HCT116 (cell line): ENCODE results near the gene UMOD. TPM values are rescaled to one million over a fixed set of nuclear protein-coding genes. Genes with fewer than 3 reads are reported as not detected.

Experiments
- ATAC-seq: fragments of 200-7000 bp; cut with Tn5 transposase; 2 replicates; pipeline ENCODE4 v1.9.1; 2020; ENCODE audit warnings: mild to moderate bottlenecking, moderate library complexity
- BruUV-seq: library from RNA; stranded (reverse); fragments of 400-500 nt; replicated peaks from 2 replicates; lab custom pipeline; 2021; lab: Mats Ljungman, UMichigan
- CTCF ChIA-PET: fragments of 300-600 bp; sonication (Branson Sonifier 250); formaldehyde crosslinking; loops from one replicate; lab custom pipeline; 2021; ENCODE audit warnings: antibody characterized with exemption; lab: Charles Lee
- POLR2A ChIA-PET: fragments of 300-600, 350-600 bp; sonication (Branson Sonifier 250); formaldehyde crosslinking; loops from one replicate; lab custom pipeline; 2021; ENCODE audit warnings: antibody characterized with exemption; lab: Charles Lee
- RAD21 ChIA-PET, 2 experiments: fragments of 300-600 bp; sonication (Branson Sonifier 250); formaldehyde crosslinking; loops; one replicate each; lab custom pipeline; 2023; ENCODE audit warnings: low total read pairs in 2 of 2; ENCODE audit not compliant: uncharacterized antibody in 2 of 2, unreplicated experiment in 2 of 2, low non-redundant PET in 1 of 2; lab: Charles Lee
- DNase-seq: peaks from one replicate; pipeline ENCODE4 v3.0.0-alpha.2; 2010; ENCODE audit warnings: low read depth, low spot score
- H2AFZ ChIP-seq: fragments of 200-600 bp; shearing (Covaris generic), sonication (generic); 2 replicates; pipeline ENCODE4 v1.6.1; 2017; ENCODE audit warnings: low read depth, mixed run types, mixed read lengths, antibody characterized with exemption, low read length; ENCODE audit not compliant: poor library complexity, severe bottlenecking
- H3K27ac ChIP-seq: 2 replicates; pipeline ENCODE4 v1.5.1; 2012; ENCODE audit warnings: low read depth, low read length
- H3K27me3 ChIP-seq: fragments of 200-600 bp; sonication (generic); 2 replicates; pipeline ENCODE4 v1.6.1; 2016; ENCODE audit warnings: mixed run types, low read length, mixed read lengths; ENCODE audit not compliant: insufficient read depth
- H3K36me3 ChIP-seq, 2 experiments: fragments of 200-500 bp in 1 of 2; fragments of 200-600 bp in 1 of 2; sonication (Bioruptor generic) in 1 of 2; sonication (generic) in 1 of 2; 2 replicates each; pipeline versions ENCODE4 v1.5.1 to v1.6.1; 2014 to 2016; ENCODE audit warnings: low read length in 2 of 2, inconsistent platforms in 1 of 2, mixed read lengths in 1 of 2, mixed run types in 1 of 2; ENCODE audit not compliant: insufficient read depth in 2 of 2, control insufficient read depth in 1 of 2
- H3K4me1 ChIP-seq, 2 experiments: fragments of 200-600 bp in 1 of 2; sonication (generic) in 1 of 2; 2 replicates each; pipeline versions ENCODE4 v1.5.1 to v1.6.1; 2012 to 2017; ENCODE audit warnings: low read length in 2 of 2, inconsistent platforms in 1 of 2, mild to moderate bottlenecking in 1 of 2, mixed read lengths in 1 of 2, mixed run types in 1 of 2, moderate library complexity in 1 of 2; ENCODE audit not compliant: insufficient read depth in 2 of 2, control insufficient read depth in 1 of 2
- H3K4me2 ChIP-seq: fragments of 200-600 bp; sonication (generic); 2 replicates; pipeline ENCODE4 v1.6.1; 2017; ENCODE audit warnings: mixed run types, low read length, mixed read lengths
- H3K4me3 ChIP-seq, 2 experiments: fragments of 200-600 bp in 1 of 2; sonication (generic) in 1 of 2; replicated peaks in 1 of 2; 2 replicates each; pipeline ENCODE4 v1.5.1; 2011 to 2016; ENCODE audit warnings: low read length in 2 of 2, control low read depth in 1 of 2, low read depth in 1 of 2, mild to moderate bottlenecking in 1 of 2, mixed read lengths in 1 of 2, mixed run types in 1 of 2
- H3K79me2 ChIP-seq: fragments of 200-600 bp; sonication (generic); 2 replicates; pipeline ENCODE4 v1.6.1; 2017; ENCODE audit warnings: mild to moderate bottlenecking, mixed run types, low read length, moderate library complexity, mixed read lengths; ENCODE audit not compliant: insufficient read depth
- H3K9ac ChIP-seq: fragments of 200-600 bp; sonication (generic); 2 replicates; pipeline ENCODE4 v1.6.1; 2016; ENCODE audit warnings: low read length, mixed read lengths
- H3K9me2 ChIP-seq: fragments of 200-600 bp; sonication (generic), shearing (Covaris generic); 2 replicates; pipeline ENCODE4 v1.6.1; 2017; ENCODE audit warnings: mixed run types, mild to moderate bottlenecking, moderate library complexity; ENCODE audit not compliant: insufficient read depth
- H3K9me3 ChIP-seq, 2 experiments: fragments of 200-500 bp in 1 of 2; fragments of 200-600 bp in 1 of 2; sonication (Bioruptor generic) in 1 of 2; sonication (generic) in 1 of 2; 2 replicates each; pipeline ENCODE4 v1.6.1; 2014 to 2017; ENCODE audit warnings: low read length in 2 of 2, mixed read lengths in 2 of 2, inconsistent platforms in 1 of 2, low read depth in 1 of 2, mild to moderate bottlenecking in 1 of 2, mixed run types in 1 of 2, moderate library complexity in 1 of 2; ENCODE audit not compliant: control insufficient read depth in 1 of 2, insufficient read depth in 1 of 2
- H4K20me1 ChIP-seq: fragments of 200-600 bp; sonication (generic), shearing (Covaris generic); 2 replicates; pipeline ENCODE4 v1.6.1; 2017; ENCODE audit warnings: mixed run types, mild to moderate bottlenecking, moderate library complexity; ENCODE audit not compliant: insufficient read depth
- ATF3 ChIP-seq: IDR thresholded peaks from 2 replicates; pipeline ENCODE4 v1.6.1; 2012
- CBX3 ChIP-seq: IDR thresholded peaks from 2 replicates; pipeline ENCODE4 v1.6.1; 2012; ENCODE audit warnings: low read depth
- CEBPB ChIP-seq: IDR thresholded peaks from 2 replicates; pipeline ENCODE4 v1.6.1; 2012; ENCODE audit warnings: low read depth
- CTCF ChIP-seq, 3 experiments: fragments of 200-600 bp in 1 of 3; sonication (generic) in 1 of 3; IDR thresholded peaks in 2 of 3; conservative IDR thresholded peaks in 1 of 3; 2 replicates each; pipeline ENCODE4 v1.5.1; 2012 to 2017; ENCODE audit warnings: low read depth in 2 of 3, low read length in 2 of 3, antibody characterized with exemption in 1 of 3, borderline replicate concordance in 1 of 3, control low read depth in 1 of 3, mild to moderate bottlenecking in 1 of 3, mixed read lengths in 1 of 3, mixed run types in 1 of 3, moderate library complexity in 1 of 3; ENCODE audit not compliant: insufficient read depth in 1 of 3
- ELF1 ChIP-seq: IDR thresholded peaks from 2 replicates; pipeline ENCODE4 v1.6.1; 2012; ENCODE audit warnings: low read depth, borderline replicate concordance
- EZH2 ChIP-seq: fragments of 200-600 bp; sonication (generic); IDR thresholded peaks from 2 replicates; pipeline ENCODE4 v1.6.1; 2017; ENCODE audit warnings: antibody characterized with exemption, mixed run types
- EZH2phosphoT487 ChIP-seq: fragments of 200-600 bp; IDR thresholded peaks from 2 replicates; pipeline ENCODE4 v1.6.1; 2018; ENCODE audit warnings: antibody characterized with exemption, borderline replicate concordance
- FOSL1 ChIP-seq: IDR thresholded peaks from 2 replicates; pipeline ENCODE4 v1.6.1; 2012; ENCODE audit warnings: low read depth
- JUND ChIP-seq: IDR thresholded peaks from 2 replicates; pipeline ENCODE4 v1.6.1; 2012
- POLR2A ChIP-seq: IDR thresholded peaks from 2 replicates; pipeline ENCODE4 v1.7.0; 2011; ENCODE audit warnings: borderline replicate concordance; ENCODE audit not compliant: insufficient read depth, insufficient read length; ENCODE audit errors: extremely low read depth
- POLR2AphosphoS5 ChIP-seq: IDR thresholded peaks from 2 replicates; pipeline ENCODE4 v1.6.1; 2011; ENCODE audit warnings: mild to moderate bottlenecking, low read depth, low read length, moderate library complexity
- RAD21 ChIP-seq: IDR thresholded peaks from 2 replicates; pipeline ENCODE4 v1.6.1; 2012; ENCODE audit warnings: low read depth, mild to moderate bottlenecking
- SIN3A ChIP-seq: IDR thresholded peaks from 2 replicates; pipeline ENCODE4 v1.6.1; 2012; ENCODE audit warnings: low read depth
- SP1 ChIP-seq: IDR thresholded peaks from 2 replicates; pipeline ENCODE4 v1.6.1; 2012; ENCODE audit warnings: low read depth
- TCF7L2 ChIP-seq: IDR thresholded peaks from 2 replicates; pipeline ENCODE4 v1.7.0; 2011; ENCODE audit warnings: borderline replicate concordance, inconsistent platforms; ENCODE audit not compliant: insufficient read depth, insufficient read length; ENCODE audit errors: extremely low read depth
- YY1 ChIP-seq: IDR thresholded peaks from 2 replicates; pipeline ENCODE4 v1.6.1; 2011; ENCODE audit warnings: low read length, low read depth, moderate library complexity, mild to moderate bottlenecking; ENCODE audit not compliant: insufficient replicate concordance; ENCODE audit errors: extremely low read depth
- ZBTB33 ChIP-seq: IDR thresholded peaks from 2 replicates; pipeline ENCODE4 v1.6.1; 2011; ENCODE audit warnings: mild to moderate bottlenecking, low read length, moderate library complexity; ENCODE audit not compliant: insufficient replicate concordance; ENCODE audit errors: extremely low read depth
- ZFX ChIP-seq: fragments of 450-650 bp; IDR thresholded peaks from 2 replicates; pipeline ENCODE4 v1.6.1; 2017
- ZNF274 ChIP-seq: fragments of 200-500 bp; sonication (Bioruptor generic); IDR thresholded peaks from 2 replicates; pipeline ENCODE4 v1.6.1; 2014; ENCODE audit warnings: mild to moderate bottlenecking, low read depth, low read length, inconsistent platforms
- intact Hi-C: fragments of 100-400 bp; cut with micrococcal nuclease; formaldehyde crosslinking; loops from 2 replicates; pipeline ENCODE4 v1.10.0; 2022
- total RNA-seq: library from RNA; stranded (reverse); gene quantifications from one replicate; pipeline ENCODE4 v1.2.1, GENCODE V29; 2021; ENCODE audit not compliant: unreplicated experiment
- TF ChIP-seq, protein P1 (sequence below): IDR thresholded peaks from 2 replicates; pipeline ENCODE4 v1.6.1; 2012; ENCODE audit warnings: low read depth

Gene UMOD
- total RNA-seq, 1 experiment from 2014 or later = not detected

GRCh38 chr16:20314575-20314974 lies 37.9 kb downstream of the UMOD start:
- BruUV-seq = no TSS peak
- no peak for TF ChIP-seq ZBTB33
- no peak for TF ChIP-seq CBX3
- no peak for TF ChIP-seq EZH2phosphoT487
- no peak for TF ChIP-seq FOSL1
- no peak for TF ChIP-seq POLR2A
- TF ChIP-seq, protein P1, sequence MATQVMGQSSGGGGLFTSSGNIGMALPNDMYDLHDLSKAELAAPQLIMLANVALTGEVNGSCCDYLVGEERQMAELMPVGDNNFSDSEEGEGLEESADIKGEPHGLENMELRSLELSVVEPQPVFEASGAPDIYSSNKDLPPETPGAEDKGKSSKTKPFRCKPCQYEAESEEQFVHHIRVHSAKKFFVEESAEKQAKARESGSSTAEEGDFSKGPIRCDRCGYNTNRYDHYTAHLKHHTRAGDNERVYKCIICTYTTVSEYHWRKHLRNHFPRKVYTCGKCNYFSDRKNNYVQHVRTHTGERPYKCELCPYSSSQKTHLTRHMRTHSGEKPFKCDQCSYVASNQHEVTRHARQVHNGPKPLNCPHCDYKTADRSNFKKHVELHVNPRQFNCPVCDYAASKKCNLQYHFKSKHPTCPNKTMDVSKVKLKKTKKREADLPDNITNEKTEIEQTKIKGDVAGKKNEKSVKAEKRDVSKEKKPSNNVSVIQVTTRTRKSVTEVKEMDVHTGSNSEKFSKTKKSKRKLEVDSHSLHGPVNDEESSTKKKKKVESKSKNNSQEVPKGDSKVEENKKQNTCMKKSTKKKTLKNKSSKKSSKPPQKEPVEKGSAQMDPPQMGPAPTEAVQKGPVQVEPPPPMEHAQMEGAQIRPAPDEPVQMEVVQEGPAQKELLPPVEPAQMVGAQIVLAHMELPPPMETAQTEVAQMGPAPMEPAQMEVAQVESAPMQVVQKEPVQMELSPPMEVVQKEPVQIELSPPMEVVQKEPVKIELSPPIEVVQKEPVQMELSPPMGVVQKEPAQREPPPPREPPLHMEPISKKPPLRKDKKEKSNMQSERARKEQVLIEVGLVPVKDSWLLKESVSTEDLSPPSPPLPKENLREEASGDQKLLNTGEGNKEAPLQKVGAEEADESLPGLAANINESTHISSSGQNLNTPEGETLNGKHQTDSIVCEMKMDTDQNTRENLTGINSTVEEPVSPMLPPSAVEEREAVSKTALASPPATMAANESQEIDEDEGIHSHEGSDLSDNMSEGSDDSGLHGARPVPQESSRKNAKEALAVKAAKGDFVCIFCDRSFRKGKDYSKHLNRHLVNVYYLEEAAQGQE = no peak
- TF ChIP-seq JUND = no peak
- TF ChIP-seq ELF1 = no peak
- TF ChIP-seq CEBPB = no peak
- no peak for TF ChIP-seq ZNF274
- no peak for TF ChIP-seq SP1
- TF ChIP-seq TCF7L2 = no peak
- no peak for TF ChIP-seq RAD21
- no peak for TF ChIP-seq YY1
- no peak for TF ChIP-seq ZFX
- no peak for TF ChIP-seq EZH2
- TF ChIP-seq POLR2AphosphoS5 = no peak
- TF ChIP-seq SIN3A = no peak
- TF ChIP-seq ATF3 = no peak
- TF ChIP-seq CTCF (IDR thresholded peaks at IDR 0.05 in 2 of 3, conservative IDR thresholded peaks at IDR 0.05 in 1 of 3; ENCODE audit: borderline replicate concordance in 1 of 3, insufficient read depth in 1 of 3, low read depth in 2 of 3, low read length in 2 of 3) = no peak

More at GRCh38 chr16:20314575-20314974, 37.9 kb downstream of the UMOD start:
- Histone ChIP-seq H3K27me3 (peaks cover 33% of the 10 kb centered on the region), H3K27ac (no peak overlapping the region), H2AFZ (no peak overlapping the region), H3K9ac (no peak overlapping the region), H3K9me3 (no peaks in the 10 kb centered on the region), H4K20me1 (no peaks in the 10 kb centered on the region), H3K4me3 (no peak overlapping the region), H3K4me1 (no peaks in the 10 kb centered on the region), H3K4me2 (no peak overlapping the region), H3K36me3 (no peaks in the 10 kb centered on the region), H3K9me2 (no peaks in the 10 kb centered on the region), H3K79me2 (no peaks in the 10 kb centered on the region)
- ATAC-seq (no peak), DNase-seq (no peak)
- intact Hi-C loops = no loop called here
- ChIA-PET CTCF (no interaction called here), RAD21 (no interaction called here), POLR2A (no interaction called here)
